ENCODE measurements around the gene OSBPL2. TPM values are rescaled to one million over a fixed set of nuclear protein-coding genes. Genes with fewer than 3 reads are reported as not detected.

Gene OSBPL2
- total RNA-seq, 1 donor, result 35.5 TPM

DNA sequence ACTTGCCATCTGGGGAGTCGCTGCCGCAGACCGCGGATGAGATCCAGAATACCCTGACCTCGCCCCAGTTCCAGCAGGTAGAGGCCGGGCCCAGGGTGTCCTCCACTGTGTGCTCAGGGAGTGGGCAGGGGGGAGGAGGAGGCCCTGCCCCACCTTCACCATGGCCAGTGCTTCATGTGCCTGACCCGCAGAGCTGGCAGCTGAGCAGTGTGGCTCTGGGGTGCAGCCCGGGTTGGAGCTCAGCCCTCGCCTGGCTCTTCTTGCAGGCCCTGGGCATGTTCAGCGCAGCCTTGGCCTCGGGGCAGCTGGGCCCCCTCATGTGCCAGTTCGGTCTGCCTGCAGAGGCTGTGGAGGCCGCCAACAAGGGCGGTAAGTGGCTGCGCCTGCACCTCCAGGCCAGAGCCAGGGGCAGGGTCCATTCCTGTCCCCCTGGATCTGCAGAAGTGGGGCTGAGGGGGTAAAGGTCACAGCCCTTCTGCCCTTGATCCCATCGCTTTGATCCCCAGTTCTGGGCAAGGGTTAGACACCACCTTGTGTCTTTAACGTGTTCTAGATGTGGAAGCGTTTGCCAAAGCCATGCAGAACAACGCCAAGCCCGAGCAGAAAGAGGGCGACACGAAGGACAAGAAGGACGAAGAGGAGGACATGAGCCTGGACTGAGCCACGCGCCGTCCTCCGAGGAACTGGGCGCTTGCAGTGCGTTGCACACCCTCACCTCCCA lies 69.9 kb downstream of the OSBPL2 start:
- DNase-seq (ENCODE audit: low read depth in 2 of 3, low spot score in 2 of 3), result no peak

GRCh38 chr20:62309198-62309944 lies 71.0 kb downstream of the OSBPL2 start:
- no peak for DNase-seq (ENCODE audit: low read depth in 2 of 3, low spot score in 2 of 3)

DNA sequence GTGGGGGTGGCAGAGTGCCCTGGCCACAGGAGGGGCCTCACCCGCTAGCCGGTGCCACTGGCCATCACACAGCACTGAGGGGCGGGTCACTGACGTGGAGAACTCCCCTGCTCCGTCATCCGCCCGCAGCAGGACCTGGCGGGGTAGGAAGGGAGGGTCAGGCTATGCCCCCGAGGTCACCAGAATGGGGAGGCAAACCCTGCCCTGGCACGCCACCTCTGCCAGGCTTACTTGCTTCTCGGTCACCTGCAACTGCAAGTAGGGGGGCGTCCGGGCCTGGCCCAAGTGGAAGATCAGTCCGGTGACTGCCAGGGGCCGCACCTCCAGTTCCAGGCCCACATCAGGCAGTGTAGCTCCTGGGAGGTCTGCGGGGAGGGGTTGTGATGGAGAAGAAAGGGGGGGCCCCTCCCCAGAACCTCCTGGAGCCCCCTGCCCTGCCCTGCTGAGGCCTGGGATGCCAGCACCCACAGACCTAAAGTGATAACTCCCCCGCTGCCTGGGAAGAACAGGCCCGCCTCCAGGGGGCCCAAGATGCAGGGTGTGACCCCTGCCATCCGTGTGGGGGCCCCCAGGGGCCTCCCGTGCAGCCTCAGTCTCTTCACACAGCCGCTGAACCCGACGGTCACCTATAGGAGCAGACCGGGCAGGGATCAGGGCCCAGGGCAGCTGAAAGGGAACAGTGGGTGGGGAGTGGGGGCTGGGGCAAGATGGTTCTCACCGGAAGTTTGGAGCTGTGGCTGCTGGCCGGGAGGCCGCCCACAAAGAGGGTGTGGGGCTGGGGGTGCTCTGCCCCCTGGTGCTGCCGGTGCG lies 71.8 kb downstream of the OSBPL2 start:
- no peak for DNase-seq (ENCODE audit: low read depth in 2 of 3, low spot score in 2 of 3)

- DNase-seq (ENCODE audit: low read depth in 2 of 3, low spot score in 2 of 3), result no peak
These were observed 72.4 kb downstream of the OSBPL2 start for GRCh38 chr20:62310757-62311121.

GRCh38 chr20:62311150-62311549 lies 72.8 kb downstream of the OSBPL2 start:
- no peak for DNase-seq (ENCODE audit: low read depth in 2 of 3, low spot score in 2 of 3)

GRCh38 chr20:62311832-62312661 lies 73.7 kb downstream of the OSBPL2 start:
- no peak for DNase-seq (ENCODE audit: low read depth in 2 of 3, low spot score in 2 of 3)

- no peak for DNase-seq (ENCODE audit: low read depth in 2 of 3, low spot score in 2 of 3)
These were observed 74.3 kb downstream of the OSBPL2 start for GRCh38 chr20:62312662-62312977.

DNA sequence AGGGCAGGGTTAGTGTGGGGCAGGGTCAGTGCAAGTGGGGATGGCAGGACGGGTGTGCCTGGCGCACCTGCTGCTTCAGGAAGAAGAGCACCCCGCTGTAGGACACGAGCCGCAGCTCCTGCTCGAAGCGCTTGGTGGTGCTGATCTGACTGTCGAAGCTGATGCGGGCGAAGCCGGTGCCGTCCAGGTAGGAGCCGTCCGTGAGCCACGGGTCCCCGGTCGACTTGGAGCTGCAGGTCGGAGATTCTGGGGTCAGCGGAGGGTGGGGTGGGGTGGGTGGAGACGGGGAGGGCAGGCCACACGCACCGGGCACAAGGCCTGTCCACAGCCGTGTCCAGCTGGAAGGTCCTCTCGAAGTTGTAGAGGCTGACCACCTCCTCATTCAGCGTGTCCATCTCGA lies 74.7 kb downstream of the OSBPL2 start:
- no peak for DNase-seq (ENCODE audit: low read depth in 2 of 3, low spot score in 2 of 3)

- no peak for DNase-seq (ENCODE audit: low read depth in 2 of 3, low spot score in 2 of 3)
These were observed 75.4 kb downstream of the OSBPL2 start for GRCh38 chr20:62313460-62314338.

- DNase-seq (ENCODE audit: low read depth in 2 of 3, low spot score in 2 of 3), result no peak
These were observed 76.0 kb downstream of the OSBPL2 start for GRCh38 chr20:62314339-62314638.

DNA sequence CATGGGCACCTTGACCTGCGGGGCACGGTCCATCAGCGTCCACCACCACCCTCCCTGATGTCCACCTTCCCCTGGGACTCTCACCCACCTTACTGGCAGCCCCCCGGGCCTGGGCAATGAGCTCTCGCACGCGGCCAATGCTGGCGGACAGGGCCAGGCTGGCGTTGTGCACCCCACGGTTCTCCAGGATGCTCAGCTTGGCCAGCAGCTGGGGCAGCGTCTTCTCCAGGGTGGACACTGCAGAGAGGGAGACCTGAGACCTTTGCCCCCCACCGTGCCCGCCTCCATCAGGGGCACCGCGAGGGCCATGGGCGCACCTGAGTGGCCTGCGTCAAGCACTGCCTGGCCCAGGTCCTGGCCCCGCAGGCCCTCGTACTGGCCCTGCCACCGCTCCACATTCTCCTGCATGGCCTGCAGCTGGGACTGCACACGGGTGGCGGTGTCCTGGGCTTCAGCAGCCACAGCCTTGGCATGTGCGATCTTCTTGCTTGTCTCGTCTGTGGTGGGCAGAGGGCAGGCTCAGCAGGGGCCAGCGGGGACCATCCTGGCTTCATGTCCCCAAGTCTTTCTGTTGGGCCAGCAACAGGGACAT lies 76.5 kb downstream of the OSBPL2 start:
- no peak for DNase-seq (ENCODE audit: low read depth in 2 of 3, low spot score in 2 of 3)

DNA sequence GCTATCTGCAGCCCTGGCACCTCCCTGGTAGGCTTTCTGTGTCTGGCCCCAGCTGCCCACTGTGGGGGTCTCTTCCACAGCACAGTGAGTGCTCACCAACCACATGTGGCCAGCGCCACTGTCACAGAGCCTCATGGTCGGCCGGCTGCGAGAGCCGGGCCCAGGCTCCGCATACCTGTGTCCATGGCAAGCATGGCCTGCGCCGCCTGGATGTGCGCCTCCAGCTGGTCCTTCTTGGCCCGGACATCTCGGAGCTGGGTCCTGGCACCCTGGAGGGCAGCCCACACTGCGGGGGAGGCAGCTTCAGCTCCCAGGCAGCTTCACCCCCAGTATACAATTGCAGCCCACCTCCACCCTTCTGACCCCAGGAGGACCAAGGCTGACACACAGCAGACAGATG lies 77.5 kb downstream of the OSBPL2 start:
- DNase-seq (ENCODE audit: low read depth in 2 of 3, low spot score in 2 of 3), result no peak

DNA sequence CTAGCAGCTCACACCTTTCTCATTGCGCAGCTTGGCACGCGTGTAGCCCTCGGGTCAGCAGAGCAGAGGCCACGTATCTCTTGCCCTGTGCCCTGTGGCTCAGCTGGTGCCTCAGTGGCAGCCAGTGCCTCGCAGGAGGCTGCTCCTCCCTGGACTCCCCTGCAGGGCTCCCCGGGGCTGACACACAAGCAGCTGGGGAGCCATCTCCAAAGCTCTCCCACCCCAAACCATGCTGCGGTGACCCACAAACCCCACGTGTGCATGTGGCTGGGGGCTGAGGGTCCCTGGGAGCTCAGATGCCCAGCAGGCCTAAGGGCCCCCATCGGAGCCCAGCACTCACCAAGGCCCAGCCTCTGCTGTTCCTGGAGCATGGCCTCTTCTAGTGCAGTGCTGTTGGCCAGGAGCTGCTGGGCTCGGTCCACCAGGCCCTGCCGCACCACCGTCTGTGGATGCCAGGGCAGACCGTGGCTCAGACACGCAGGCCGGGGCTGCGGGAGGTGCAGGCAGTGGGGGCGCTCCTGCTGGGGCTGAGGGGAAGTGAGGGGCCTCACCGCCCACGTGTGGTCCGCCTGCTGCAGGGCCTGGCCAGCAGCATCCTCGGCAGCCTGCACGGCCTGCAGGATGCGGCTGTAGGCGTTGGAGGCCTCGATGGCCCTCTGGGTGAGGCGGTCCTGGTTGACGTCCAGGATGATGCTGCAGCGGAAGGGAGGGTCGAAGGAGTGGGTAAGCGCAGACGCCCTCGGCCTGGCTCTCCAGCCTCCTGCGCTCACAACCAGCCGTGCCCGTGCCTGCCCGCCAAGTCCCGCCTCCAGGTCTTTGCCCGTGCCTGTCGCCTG lies 78.2 kb downstream of the OSBPL2 start:
- no peak for DNase-seq (ENCODE audit: low read depth in 2 of 3, low spot score in 2 of 3)

GRCh38 chr20:62317167-62317655 lies 78.9 kb downstream of the OSBPL2 start:
- DNase-seq (ENCODE audit: low read depth in 2 of 3, low spot score in 2 of 3), result no peak

- DNase-seq (ENCODE audit: low read depth in 2 of 3, low spot score in 2 of 3), result no peak
These were observed 80.4 kb downstream of the OSBPL2 start for GRCh38 chr20:62318400-62319345.

DNA sequence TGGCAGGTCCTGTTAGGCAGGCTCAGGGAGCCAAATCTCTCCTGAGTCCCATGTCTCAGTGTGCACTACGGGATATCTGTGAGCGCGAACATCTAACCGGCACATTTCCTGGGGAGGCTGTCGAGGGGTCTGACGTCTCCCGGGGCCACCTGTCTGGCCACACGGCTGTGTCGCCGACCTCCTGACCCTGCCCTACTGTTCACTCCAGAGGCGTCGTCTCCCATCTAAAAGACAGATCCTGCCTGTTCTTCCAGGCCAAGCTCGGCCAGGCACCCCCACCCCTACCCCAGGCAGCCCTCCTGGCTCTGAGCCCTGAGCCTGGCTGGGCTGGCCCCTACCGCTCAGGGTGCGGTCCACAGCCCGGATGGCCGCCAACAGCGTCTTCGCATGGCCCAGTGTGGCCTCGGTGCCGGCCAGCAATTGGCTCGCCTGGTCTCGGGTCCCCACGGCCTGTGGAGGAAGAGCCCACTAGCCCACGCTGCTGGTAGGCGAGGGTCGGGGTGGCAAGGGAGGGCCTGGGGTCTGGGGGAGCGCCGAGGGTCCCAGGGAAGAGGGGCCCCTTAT lies 81.1 kb downstream of the OSBPL2 start:
- DNase-seq (ENCODE audit: low read depth in 2 of 3, low spot score in 2 of 3), result no peak

Data from hematopoietic multipotent progenitor cell (in vitro differentiated cells).